Heart right ventricle (tissue), 16 donors: ENCODE measurements around the gene PLSCR1. TPM values are rescaled to one million over a fixed set of nuclear protein-coding genes. Genes with fewer than 3 reads are reported as not detected.

ENCODE experiments used
- ATAC-seq, 8 donors: fragments of 200-7000 bp; cut with Tn5 transposase; one replicate each; pipeline ENCODE4 v1.9.1; 2020; ENCODE audit warnings: mild to moderate bottlenecking in 8 of 8, moderate library complexity in 8 of 8, moderate number of reproducible peaks in 1 of 8
- DNase-seq, 2 donors: peaks; one replicate each; pipeline ENCODE4 v3.0.0-alpha.2; 2020
- H3K27ac ChIP-seq, 10 donors: fragments of 200-600 bp; sonication (generic) in 2 of 10; one replicate each; pipeline versions ENCODE4 v1.5.0 to v1.8.0; 2020 to 2022; ENCODE audit warnings: mild to moderate bottlenecking in 3 of 10
- H3K27me3 ChIP-seq, 7 donors: fragments of 200-600 bp; one replicate each; pipeline ENCODE4 v1.8.0; 2021 to 2022; ENCODE audit warnings: mild to moderate bottlenecking in 2 of 7
- H3K36me3 ChIP-seq, 9 donors: fragments of 200-600 bp; sonication (generic) in 1 of 9; one replicate each; pipeline versions ENCODE4 v1.5.0 to v1.8.0; 2020 to 2022; ENCODE audit warnings: mild to moderate bottlenecking in 2 of 9
- H3K4me1 ChIP-seq, 9 donors: fragments of 200-600 bp; sonication (generic) in 1 of 9; one replicate each; pipeline versions ENCODE4 v1.5.0 to v1.8.0; 2020 to 2022; ENCODE audit warnings: mild to moderate bottlenecking in 4 of 9
- H3K4me3 ChIP-seq, 10 donors: fragments of 200-600 bp; sonication (generic) in 2 of 10; one replicate each; pipeline versions ENCODE4 v1.5.0 to v1.8.0; 2020 to 2022; ENCODE audit warnings: mild to moderate bottlenecking in 7 of 10, moderate library complexity in 2 of 10
- H3K9me3 ChIP-seq, 11 donors: fragments of 200-600 bp in 10 of 11; sonication (generic) in 2 of 11; one replicate each; pipeline versions ENCODE4 v1.5.0 to v1.8.0; 2013 to 2022; ENCODE audit warnings: mild to moderate bottlenecking in 2 of 11, control low read depth in 1 of 11, moderate library complexity in 1 of 11
- CTCF ChIP-seq, 9 donors: fragments of 200-600 bp; sonication (generic) in 2 of 9; IDR thresholded peaks; one replicate each; pipeline versions ENCODE4 v1.5.0 to v1.8.0; 2021 to 2022; ENCODE audit warnings: antibody characterized with exemption in 9 of 9, mild to moderate bottlenecking in 5 of 9, moderate library complexity in 1 of 9
- WGBS, 2 donors: extraction: QIAGEN DNeasy Blood & Tissue Kit; methylation state at CpG; one replicate each; pipeline ENCODE4 v1.1.7; 2013; ENCODE audit warnings: inconsistent platforms in 1 of 2; 5-methylcytosine and 5-hydroxymethylcytosine counted together
- intact Hi-C, 10 donors: fragments of 100-400 bp; cut with DNase I; formaldehyde crosslinking; loops; one replicate each; pipeline versions ENCODE4 v1.11.1 to v1.14.2; 2022
- polyA plus RNA-seq, 2 donors: library from polyadenylated mRNA; stranded (reverse); fragments of 200-250 nt; gene quantifications; one replicate each; pipeline ENCODE4 v1.2.3, GENCODE V29; 2013
- total RNA-seq, 10 donors: library from RNA; stranded (reverse); fragmentation: NEBNext Ultra II Directional in 3 of 10; extraction: Animal tissue kit (Norgen Biotek cat#: 25700) in 3 of 10; gene quantifications; one replicate each; pipeline versions ENCODE4 v1.2.1 to v1.2.4, GENCODE V29; 2021 to 2023
- donor health status: Arrhythmogenic right ventricular cardiomyopathy.
- donor health status: ischemic (EF 13 %, LVEDD 7.1; RV severe dilation, severe dysfunction).
- donor health status: healthy with polysubstance abuse.
- donor health status: DM: no; HTN: yes; CAD: no.
- donor health status: DM: no; HTN: no; CAD: no.
- donor health status: ischemic (EF 25% LVEDD 6.9; RV normal size, moderate dysfunction).
- donor health status: ischemic (EF 25% LVEDD 5.7; RV mildly dilated, moderate dysfunction).
- donor health status: healthy.
- donor health status: DM: yes; HTN: yes; CAD: no.
- donor health status: Ischemic cardiomyopathy.
- donor health status: ischemic (EF 35%, LVEDD 5.7; RV mildly dilated, moderate dysfunction).
- donor health status: nonischemic (EF 11% LVEDD 7.7; RV severe dilation, severe dysfunction).
- donor health status: DM: yes; HTN: yes; CAD: no.
- donor health status: PGD.
- donor health status: ischemic (EF 29% LVEDD 5.4; RV normal size, mild dysfunction).
- donor health status: nonischemic (EF 23%, LVEDD 6.1; RV moderate dilation, normal function).

PLSCR1 gene
- total and polyA plus RNA-seq, 12 donors, result 11.7 to 72.6 (median 20.9) TPM

GRCh38 chr3:146503461-146504202 lies 40.8 kb downstream of the PLSCR1 start:
- intact Hi-C loops, result no loop called here
- Histone ChIP-seq H3K4me3 (no peak overlapping the region), H3K9me3 (no peaks in the 10 kb centered on the region), H3K4me1 (peaks cover 4 to 44% (median 20%) of the 10 kb centered on the region in 9 donors), H3K36me3 (peaks cover 0 to 3% (median 0%) of the 10 kb centered on the region in 9 donors), H3K27me3 (no peaks in the 10 kb centered on the region), H3K27ac (peak overlapping the region in 1 of 10 donors; percentile 48)
- 89 to 91% methylated on average over 12 of the region's 12 CpGs for WGBS, 2 donors
- ATAC-seq (no peak), DNase-seq (no peak)
- no peak for TF ChIP-seq CTCF (IDR thresholded peaks at IDR 0.05)

GRCh38 chr3:146502887-146503460 lies 41.4 kb downstream of the PLSCR1 start:
- no peak for TF ChIP-seq CTCF (IDR thresholded peaks at IDR 0.05)
- intact Hi-C loops, result no loop called here
- Histone ChIP-seq H3K4me1 (peaks cover 4 to 43% (median 20%) of the 10 kb centered on the region in 9 donors), H3K4me3 (no peak overlapping the region), H3K9me3 (peaks cover 0 to under 1% (median 0%) of the 10 kb centered on the region in 11 donors), H3K36me3 (no peaks in the 10 kb centered on the region), H3K27ac (peak overlapping the region in 1 of 10 donors; percentile 48), H3K27me3 (no peaks in the 10 kb centered on the region)
- DNase-seq (no peak), ATAC-seq (no peak)
- 92 to 93% methylated on average over 1 of the region's 1 CpG for WGBS, 2 donors

- no peak for ATAC-seq
- Histone ChIP-seq H3K4me1 (peaks cover 0 to 31% (median 11%) of the 10 kb centered on the region in 9 donors), H3K27ac (no peak overlapping the region)
These were observed 42.7 kb downstream of the PLSCR1 start for GRCh38 chr3:146501752-146502151.

GRCh38 chr3:146499701-146500100 lies 44.7 kb downstream of the PLSCR1 start:
- DNase-seq, result no peak
- H3K9me3 ChIP-seq, result peaks cover 0 to 8% (median 0%) of the 10 kb centered on the region in 11 donors
- intact Hi-C loops, result no loop called here
- H3K36me3 ChIP-seq, result no peaks in the 10 kb centered on the region
- WGBS, 2 donors, result 81 to 86% methylated on average over 1 of the region's 1 CpG
- no peak overlapping the region for H3K4me3 ChIP-seq
- ATAC-seq, result no peak
- no peaks in the 10 kb centered on the region for H3K27me3 ChIP-seq
- no peak overlapping the region for H3K27ac ChIP-seq
- TF ChIP-seq CTCF (IDR thresholded peaks at IDR 0.05), result no peak
- peaks cover 0 to 14% (median 4%) of the 10 kb centered on the region in 9 donors for H3K4me1 ChIP-seq

More at GRCh38 chr3:146501752-146502151, 42.7 kb downstream of the PLSCR1 start:
- no peak overlapping the region for H3K4me3 ChIP-seq
- no peaks in the 10 kb centered on the region for H3K27me3 ChIP-seq
- no peak for TF ChIP-seq CTCF (IDR thresholded peaks at IDR 0.05)
- peaks cover 0 to 8% (median 0%) of the 10 kb centered on the region in 11 donors for H3K9me3 ChIP-seq
- DNase-seq, result no peak
- no peaks in the 10 kb centered on the region for H3K36me3 ChIP-seq
- intact Hi-C loops, result no loop called here
